ENCODE measurements around the gene CALCR. TPM values are rescaled to one million over a fixed set of nuclear protein-coding genes. Genes with fewer than 3 reads are reported as not detected.

The CALCR gene
- total and polyA plus RNA-seq, 9 of the 15 experiments (the other 6 are each of a cell fraction or from before 2014, with no cell fraction given), result 0.04 to 0.14 (median 0.09) TPM; not detected in 3

GRCh38 chr7:93515144-93515543 is 59.4 kb downstream of the CALCR start:
- no peak overlapping the region for H2AFZ ChIP-seq (ENCODE audit: low read depth, low read length)
- H3K4me3 ChIP-seq, result no peak overlapping the region
- WGBS (ENCODE audit: insufficient coverage, low coverage, missing lambda C conversion rate), result 0% methylated on average over 1 of the region's 1 CpG
- no peak overlapping the region for H3K4me2 ChIP-seq (ENCODE audit: insufficient read depth, low read length)
- TF ChIP-seq RFX5 (IDR thresholded peaks at IDR 0.05; ENCODE audit: low read depth, low read length) (peak; percentile 86), NELFE (IDR thresholded peaks at IDR 0.05; ENCODE audit: insufficient read depth, insufficient read length) (no peak)
- BruUV-seq (replicated peaks), result no TSS peak
- H3K79me2 ChIP-seq (ENCODE audit: control insufficient read depth, insufficient read depth, low read length), result no peaks in the 10 kb centered on the region
- CTCF ChIA-PET (ENCODE audit: low intra/inter-chr PET ratio), result no interaction called here
- FAIRE-seq (no peak), ATAC-seq (no peak), DNase-seq (ENCODE audit: extremely low read depth in 1 of 4, low spot score in 3 of 4) (no peak)
- H3K4me1 ChIP-seq (replicated peaks in 1 of 2; ENCODE audit: control insufficient read depth in 2 of 2, insufficient read depth in 2 of 2, low read length in 2 of 2), result no peaks in the 10 kb centered on the region
- no peaks in the 10 kb centered on the region for H3K9me1 ChIP-seq (ENCODE audit: control insufficient read depth, insufficient read depth, low read length)
- intact Hi-C loops (cut with micrococcal nuclease) (no loop called here), in situ Hi-C loops (cut with MboI) (no loop called here)
- no peaks in the 10 kb centered on the region for H3K36me3 ChIP-seq (ENCODE audit: control insufficient read depth, insufficient read depth, low read length)
- POLR2A ChIA-PET, result no interaction called here
- no peak overlapping the region for H3K9ac ChIP-seq (ENCODE audit: insufficient read depth in 1 of 2, low read depth in 2 of 2, low read length in 2 of 2)
- no peaks in the 10 kb centered on the region for H4K20me1 ChIP-seq (replicated peaks; ENCODE audit: control insufficient read depth, insufficient read depth, low read length)
- no peaks in the 10 kb centered on the region for H3K9me3 ChIP-seq (replicated peaks; ENCODE audit: control insufficient read depth, insufficient read depth, low read depth, low read length)
- no peak overlapping the region for H3K27ac ChIP-seq (ENCODE audit: extremely low read depth, low read depth, low read length)
- no peaks in the 10 kb centered on the region for H3K27me3 ChIP-seq (ENCODE audit: control insufficient read depth in 2 of 2, insufficient read depth in 2 of 2, low read length in 2 of 2)

GRCh38 chr7:93509303-93509702 is 65.2 kb downstream of the CALCR start:
- Histone ChIP-seq H3K27ac (ENCODE audit: extremely low read depth, low read depth, low read length) (no peak overlapping the region), H3K27me3 (ENCODE audit: control insufficient read depth in 2 of 2, insufficient read depth in 2 of 2, low read length in 2 of 2) (no peaks in the 10 kb centered on the region), H3K4me1 (replicated peaks in 1 of 2; ENCODE audit: control insufficient read depth in 2 of 2, insufficient read depth in 2 of 2, low read length in 2 of 2) (no peaks in the 10 kb centered on the region), H3K36me3 (ENCODE audit: control insufficient read depth, insufficient read depth, low read length) (no peaks in the 10 kb centered on the region), H3K4me2 (ENCODE audit: insufficient read depth, low read length) (no peak overlapping the region), H3K4me3 (no peak overlapping the region), H4K20me1 (replicated peaks; ENCODE audit: control insufficient read depth, insufficient read depth, low read length) (no peaks in the 10 kb centered on the region), H3K9me1 (ENCODE audit: control insufficient read depth, insufficient read depth, low read length) (no peaks in the 10 kb centered on the region), H2AFZ (ENCODE audit: low read depth, low read length) (no peak overlapping the region), H3K9me3 (replicated peaks; ENCODE audit: control insufficient read depth, insufficient read depth, low read depth, low read length) (no peaks in the 10 kb centered on the region), H3K79me2 (ENCODE audit: control insufficient read depth, insufficient read depth, low read length) (no peaks in the 10 kb centered on the region), H3K9ac (ENCODE audit: insufficient read depth in 1 of 2, low read depth in 2 of 2, low read length in 2 of 2) (no peak overlapping the region)
- intact Hi-C loops (cut with micrococcal nuclease) (no loop called here), in situ Hi-C loops (cut with MboI) (no loop called here)
- DNase-seq (ENCODE audit: extremely low read depth in 1 of 4, low spot score in 3 of 4), result no peak
- POLR2A ChIA-PET, result no interaction called here
- CTCF ChIA-PET (ENCODE audit: low intra/inter-chr PET ratio), result no interaction called here
- no peak for ATAC-seq
- BruUV-seq (replicated peaks), result no TSS peak
- TF ChIP-seq HSF4 (CRISPR knock-in tag; IDR thresholded peaks at IDR 0.05; ENCODE audit: borderline replicate concordance) (no peak), ZNF146 (CRISPR knock-in tag; IDR thresholded peaks at IDR 0.05; ENCODE audit: unreplicated experiment) (no peak), PRMT5 (CRISPR knock-in tag; IDR thresholded peaks at IDR 0.05) (no peak), MAFG (tag; conservative IDR thresholded peaks at IDR 0.05) (peak; percentile 28; the same call in 1 of the 2 replicates), ZNF316 (IDR thresholded peaks at IDR 0.05) (peak; percentile 86), GTF2B (IDR thresholded peaks at IDR 0.05; ENCODE audit: extremely low read depth, insufficient read length) (no peak), POLR3A (IDR thresholded peaks at IDR 0.05; ENCODE audit: borderline replicate concordance, extremely low read depth, insufficient read depth, insufficient read length) (no peak), MAFF (IDR thresholded peaks at IDR 0.05; ENCODE audit: low read length) (peak; percentile 33; the same call in 1 of the 2 replicates), HIVEP1 (CRISPR knock-in tag; IDR thresholded peaks at IDR 0.05) (no peak), YY1 (IDR thresholded peaks at IDR 0.05; ENCODE audit: borderline replicate concordance in 1 of 3, control insufficient read depth in 1 of 3, extremely low read depth in 1 of 3, insufficient read depth in 3 of 3, insufficient read length in 1 of 3, insufficient replicate concordance in 2 of 3, low read depth in 1 of 3, low read length in 2 of 3) (no peak), C11orf30 (IDR thresholded peaks at IDR 0.05; ENCODE audit: low read depth) (peak; percentile 66)
- FAIRE-seq, result no peak

Data from K562 (cell line).